ENCODE measurements around the gene COMP.

GRCh38 chr19:18742838-18743783 lies 48.0 kb downstream of the COMP start:
- TF ChIP-seq POLR2AphosphoS5 (IDR thresholded peaks at IDR 0.05; ENCODE audit: low read depth, low read length), result no peak
- TF ChIP-seq REST (IDR thresholded peaks at IDR 0.05; ENCODE audit: insufficient read depth in 1 of 2, low read depth in 2 of 2, low read length in 1 of 2), result no peak
- TF ChIP-seq CTCF (IDR thresholded peaks at IDR 0.05), result no peak
